ENCODE data around the gene RAPGEF1.

The RAPGEF1 gene

GRCh38 chr9:131587331-131587730 lies 152.5 kb downstream of the RAPGEF1 start:
- DNase-seq (ENCODE audit: low spot score): no peak

GRCh38 chr9:131585375-131585774 lies 154.5 kb downstream of the RAPGEF1 start:
- peak; percentile 48 for DNase-seq (ENCODE audit: low spot score)

GRCh38 chr9:131584858-131585257 lies 155.0 kb downstream of the RAPGEF1 start:
- DNase-seq (ENCODE audit: low spot score): no peak

GRCh38 chr9:131583836-131584555 lies 155.9 kb downstream of the RAPGEF1 start:
- no peak for DNase-seq (ENCODE audit: low spot score)

- no peak for DNase-seq (ENCODE audit: low spot score)
Measured at GRCh38 chr9:131583337-131583645, 156.6 kb downstream of the RAPGEF1 start.

GRCh38 chr9:131582466-131583336 lies 157.2 kb downstream of the RAPGEF1 start:
- DNase-seq (ENCODE audit: low spot score): no peak

- no peak for DNase-seq (ENCODE audit: low spot score)
Measured at GRCh38 chr9:131582056-131582455, 157.8 kb downstream of the RAPGEF1 start.

- DNase-seq (ENCODE audit: low spot score): no peak
Measured at GRCh38 chr9:131580358-131580757, 159.5 kb downstream of the RAPGEF1 start.

GRCh38 chr9:131579789-131580211 lies 160.1 kb downstream of the RAPGEF1 start:
- DNase-seq (ENCODE audit: low spot score): peak; percentile 17

- DNase-seq (ENCODE audit: low spot score): peak; percentile 27
Measured at GRCh38 chr9:131578731-131579504, 161.0 kb downstream of the RAPGEF1 start.

- DNase-seq (ENCODE audit: low spot score): no peak
Measured at GRCh38 chr9:131578021-131578420, 161.9 kb downstream of the RAPGEF1 start.

GRCh38 chr9:131577005-131578000 lies 162.6 kb downstream of the RAPGEF1 start:
- DNase-seq (ENCODE audit: low spot score): no peak

- DNase-seq (ENCODE audit: low spot score): no peak
Measured at GRCh38 chr9:131575946-131576853, 163.7 kb downstream of the RAPGEF1 start.

GRCh38 chr9:131574730-131575640 lies 164.9 kb downstream of the RAPGEF1 start:
- no peak for DNase-seq (ENCODE audit: low spot score)

GRCh38 chr9:131567910-131568309 lies 172.0 kb downstream of the RAPGEF1 start:
- DNase-seq (ENCODE audit: low spot score): no peak

- no peak for DNase-seq (ENCODE audit: low spot score)
Measured at GRCh38 chr9:131566158-131566557, 173.7 kb downstream of the RAPGEF1 start.

- no peak for DNase-seq (ENCODE audit: low spot score)
Measured at GRCh38 chr9:131565369-131565768, 174.5 kb downstream of the RAPGEF1 start.

GRCh38 chr9:131562032-131562959 lies 177.6 kb downstream of the RAPGEF1 start:
- no peak for DNase-seq (ENCODE audit: low spot score)

All from pons (tissue), 1 donor.